ENCODE results near the gene SEMA7A. TPM values are rescaled to one million over a fixed set of nuclear protein-coding genes. Genes with fewer than 3 reads are reported as not detected.

The SEMA7A gene
- total and polyA plus RNA-seq, 9 of the 15 experiments (the other 6 are each of a cell fraction or from before 2014, with no cell fraction given), result 0.04 to 8.2 (median 5.4) TPM; not detected in 1

GRCh38 chr15:74429781-74430400 lies 3.9 kb downstream of the SEMA7A start (continued):
- no peak for TF ChIP-seq ZNF318 (IDR thresholded peaks at IDR 0.05; ENCODE audit: borderline replicate concordance in 1 of 2, low read depth in 1 of 2)

Data from K562 (cell line).